PC-9 (cell line): ENCODE data around the gene UGDH. TPM values are rescaled to one million over a fixed set of nuclear protein-coding genes. Genes with fewer than 3 reads are reported as not detected.

Source experiments
- BruUV-seq: library from RNA; stranded (reverse); fragments of 400-500 nt; replicated peaks from 2 replicates; lab custom pipeline; 2021; lab: Mats Ljungman, UMichigan
- CTCF ChIA-PET: fragments of 300-600 bp; sonication (Branson Sonifier 250); formaldehyde crosslinking; loops from one replicate; lab custom pipeline; 2022; ENCODE audit warnings: antibody characterized with exemption; lab: Charles Lee
- POLR2A ChIA-PET: fragments of 300-600 bp; sonication (Branson Sonifier 250); formaldehyde crosslinking; loops from one replicate; lab custom pipeline; 2022; ENCODE audit warnings: antibody characterized with exemption; ENCODE audit not compliant: unreplicated experiment; lab: Charles Lee
- DNase-seq, 2 experiments: peaks; one replicate each; pipeline versions ENCODE4 v3.0.0 to v3.0.0-alpha.2; 2015 to 2022; ENCODE audit warnings: mixed read lengths in 1 of 2
- H2AFZ ChIP-seq: fragments of 200-600 bp; sonication (generic); 2 replicates; pipeline ENCODE4 v1.8.1; 2017; ENCODE audit warnings: antibody characterized with exemption
- H3F3A ChIP-seq: fragments of 200-600 bp; sonication (generic); 2 replicates; pipeline ENCODE4 v1.8.1; 2017; ENCODE audit warnings: antibody characterized with exemption, mild to moderate bottlenecking, low read depth; ENCODE audit not compliant: insufficient read depth
- H3K27ac ChIP-seq: fragments of 200-600 bp; sonication (generic); 2 replicates; pipeline ENCODE4 v1.6.1; 2016; ENCODE audit warnings: mixed run types
- H3K27me3 ChIP-seq: fragments of 200-600 bp; sonication (generic); 2 replicates; pipeline ENCODE4 v1.6.1; 2016; ENCODE audit warnings: low read depth, mixed run types; ENCODE audit not compliant: insufficient read depth
- H3K36me3 ChIP-seq: fragments of 200-600 bp; sonication (generic); 2 replicates; pipeline ENCODE4 v1.6.1; 2016; ENCODE audit warnings: low read depth, mixed run types
- H3K4me1 ChIP-seq: fragments of 200-600 bp; sonication (generic); replicated peaks from 2 replicates; pipeline ENCODE4 v1.6.1; 2016; ENCODE audit warnings: mixed run types; ENCODE audit not compliant: insufficient read depth
- H3K4me2 ChIP-seq: fragments of 200-600 bp; sonication (generic); 2 replicates; pipeline ENCODE4 v1.6.1; 2017; ENCODE audit warnings: mixed run types
- H3K4me3 ChIP-seq: fragments of 200-600 bp; sonication (generic); 2 replicates; pipeline ENCODE4 v1.6.1; 2016; ENCODE audit warnings: mixed run types
- H3K79me2 ChIP-seq: fragments of 200-600 bp; sonication (generic); 2 replicates; pipeline ENCODE4 v1.6.1; 2017; ENCODE audit warnings: low read depth, mixed run types
- H3K9me2 ChIP-seq: fragments of 200-600 bp; sonication (generic); 2 replicates; pipeline ENCODE4 v1.8.1; 2017; ENCODE audit warnings: mild to moderate bottlenecking; ENCODE audit not compliant: insufficient read depth
- H3K9me3 ChIP-seq: fragments of 200-600 bp; sonication (generic); 2 replicates; pipeline ENCODE4 v1.8.1; 2016; ENCODE audit warnings: low read depth; ENCODE audit not compliant: insufficient read depth
- H4K20me1 ChIP-seq: fragments of 200-600 bp; sonication (generic); 2 replicates; pipeline ENCODE4 v1.8.1; 2017; ENCODE audit not compliant: insufficient read depth
- CTCF ChIP-seq: fragments of 200-600 bp; sonication (generic); conservative IDR thresholded peaks from 2 replicates; pipeline ENCODE4 v1.6.1; 2017; ENCODE audit warnings: mixed run types, antibody characterized with exemption, mild to moderate bottlenecking, moderate library complexity
- EZH2 ChIP-seq: fragments of 200-600 bp; sonication (generic); IDR thresholded peaks from 2 replicates; pipeline ENCODE4 v1.8.0; 2017; ENCODE audit warnings: antibody characterized with exemption, low read depth
- intact Hi-C: fragments of 100-400 bp; cut with micrococcal nuclease; formaldehyde crosslinking; loops from one replicate; pipeline ENCODE4 v1.10.0; 2022; ENCODE audit not compliant: unreplicated experiment
- total RNA-seq: library from RNA; stranded (reverse); gene quantifications from 2 replicates; pipeline ENCODE4 v1.2.3, GENCODE V29; 2021

UGDH gene
- total RNA-seq, 1 experiment from 2014 or later, result 98.5 TPM

GRCh38 chr4:39470402-39470801 lies 56.8 kb downstream of the UGDH start:
- no peak for DNase-seq
- Histone ChIP-seq H3K36me3 (peaks cover 10% of the 10 kb centered on the region), H4K20me1 (no peaks in the 10 kb centered on the region), H3K79me2 (no peaks in the 10 kb centered on the region), H3K9me2 (no peaks in the 10 kb centered on the region), H3K4me1 (peaks cover 9% of the 10 kb centered on the region), H2AFZ (no peak overlapping the region), H3K9me3 (no peaks in the 10 kb centered on the region), H3F3A (peaks cover 14% of the 10 kb centered on the region; the same call in 1 of the 2 replicates), H3K27ac (no peak overlapping the region), H3K4me3 (no peak overlapping the region), H3K27me3 (no peaks in the 10 kb centered on the region), H3K4me2 (no peak overlapping the region)
- BruUV-seq, result no TSS peak
- TF ChIP-seq CTCF (no peak), EZH2 (no peak)
- intact Hi-C loops, result no loop called here
- POLR2A ChIA-PET, result interaction anchor here (0.6 kb wide), 2 partner anchors 14 to 115 kb away, joined by 3 to 6 read pairs; no protein-coding TSS in a partner anchor
- CTCF ChIA-PET, result no interaction called here

DNA sequence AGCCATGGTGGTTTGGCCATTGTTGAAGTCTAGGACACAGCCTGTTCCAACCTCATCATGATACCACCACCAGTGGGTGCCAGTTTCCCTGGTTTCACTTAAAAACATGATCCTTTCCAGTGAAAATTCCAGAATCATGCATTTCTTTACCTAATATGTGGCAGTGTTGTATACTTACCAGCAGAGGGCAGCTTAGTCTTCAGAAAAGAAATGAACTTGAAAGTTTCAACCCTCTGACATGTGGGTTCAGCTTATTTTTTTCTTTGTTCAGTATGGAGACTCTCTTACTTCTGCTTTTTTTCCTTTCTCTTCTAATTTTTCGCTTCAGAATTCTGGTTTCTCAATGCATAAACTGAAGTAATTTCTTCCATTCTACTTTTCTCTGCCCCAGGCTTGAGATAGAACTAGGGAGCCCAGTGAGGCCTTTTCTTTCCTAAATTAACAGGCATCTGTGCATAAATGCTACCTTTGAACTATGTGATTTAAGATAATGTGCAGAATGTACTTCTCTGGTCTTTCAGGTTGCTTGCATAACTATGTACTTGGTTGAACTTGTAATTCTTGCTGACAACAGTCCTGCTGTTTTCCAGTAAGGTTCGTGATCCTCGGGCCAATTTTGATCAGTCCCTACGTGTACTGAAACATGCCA lies 57.7 kb downstream of the UGDH start:
- H2AFZ ChIP-seq, result no peak overlapping the region

GRCh38 chr4:39467464-39467863 lies 59.8 kb downstream of the UGDH start:
- H3K9me2 ChIP-seq, result no peaks in the 10 kb centered on the region
- TF ChIP-seq CTCF (no peak), EZH2 (no peak)
- H3F3A ChIP-seq, result peaks cover 17% of the 10 kb centered on the region; the same call in 1 of the 2 replicates
- ChIA-PET POLR2A (interaction anchor here (0.5 kb wide), 1 partner anchor 15 kb away, joined by 8 read pairs; no protein-coding TSS in a partner anchor), CTCF (no interaction called here)
- H2AFZ ChIP-seq, result no peak overlapping the region
- H3K4me3 ChIP-seq, result no peak overlapping the region
- no peaks in the 10 kb centered on the region for H3K27me3 ChIP-seq
- no TSS peak for BruUV-seq
- no peaks in the 10 kb centered on the region for H3K79me2 ChIP-seq
- no peak for DNase-seq
- H3K4me2 ChIP-seq, result no peak overlapping the region
- peaks cover 9% of the 10 kb centered on the region for H3K4me1 ChIP-seq
- no peaks in the 10 kb centered on the region for H4K20me1 ChIP-seq
- peaks cover 20% of the 10 kb centered on the region for H3K36me3 ChIP-seq
- peak overlapping the region; percentile 57; the same call in 1 of the 2 replicates for H3K27ac ChIP-seq
- intact Hi-C loops, result loop anchor here (5.0 kb wide), 3 partner anchors 60 to 590 kb away; partner anchors contain the start of genes N4BP2, SMIM14 and UGDH
- H3K9me3 ChIP-seq, result no peaks in the 10 kb centered on the region

More for the DNA sequence above, 57.7 kb downstream of the UGDH start:
- intact Hi-C loops, result loop anchor here (1.0 to 5.0 kb wide), 5 partner anchors 58 to 588 kb away; partner anchors contain the start of genes N4BP2, PDS5A, SMIM14 and UGDH
- CTCF ChIA-PET, result interaction anchor here (0.6 to 1.2 kb wide), 6 partner anchors 26 to 567 kb away, joined by 3 to 6 read pairs (median 4); no protein-coding TSS in a partner anchor
- POLR2A ChIA-PET, result interaction anchor here (0.5 to 0.7 kb wide), 3 partner anchors 45 to 1298 kb away, joined by 3 to 8 read pairs (median 7); no protein-coding TSS in a partner anchor
- Histone ChIP-seq H3K27me3 (no peaks in the 10 kb centered on the region), H3K4me1 (peaks cover 9% of the 10 kb centered on the region), H3K4me3 (no peak overlapping the region), H4K20me1 (no peaks in the 10 kb centered on the region), H3K79me2 (no peaks in the 10 kb centered on the region), H3K27ac (peak overlapping the region; percentile 65), H3K4me2 (no peak overlapping the region), H3K9me2 (no peaks in the 10 kb centered on the region), H3K9me3 (no peaks in the 10 kb centered on the region), H3K36me3 (peaks cover 17% of the 10 kb centered on the region), H3F3A (peaks cover 17% of the 10 kb centered on the region; the same call in 1 of the 2 replicates)
- TF ChIP-seq CTCF (peak; percentile 93), EZH2 (no peak)
- no TSS peak for BruUV-seq
- peak; percentile 52 to 77 for DNase-seq
